ENCODE results near the gene CTXND2. TPM values are rescaled to one million over a fixed set of nuclear protein-coding genes. Genes with fewer than 3 reads are reported as not detected.
A peak's percentile ranks its signal among the peaks of the same experiment; 100 is the strongest.

The CTXND2 gene
- total RNA-seq, 1 donor, result not detected

DNA sequence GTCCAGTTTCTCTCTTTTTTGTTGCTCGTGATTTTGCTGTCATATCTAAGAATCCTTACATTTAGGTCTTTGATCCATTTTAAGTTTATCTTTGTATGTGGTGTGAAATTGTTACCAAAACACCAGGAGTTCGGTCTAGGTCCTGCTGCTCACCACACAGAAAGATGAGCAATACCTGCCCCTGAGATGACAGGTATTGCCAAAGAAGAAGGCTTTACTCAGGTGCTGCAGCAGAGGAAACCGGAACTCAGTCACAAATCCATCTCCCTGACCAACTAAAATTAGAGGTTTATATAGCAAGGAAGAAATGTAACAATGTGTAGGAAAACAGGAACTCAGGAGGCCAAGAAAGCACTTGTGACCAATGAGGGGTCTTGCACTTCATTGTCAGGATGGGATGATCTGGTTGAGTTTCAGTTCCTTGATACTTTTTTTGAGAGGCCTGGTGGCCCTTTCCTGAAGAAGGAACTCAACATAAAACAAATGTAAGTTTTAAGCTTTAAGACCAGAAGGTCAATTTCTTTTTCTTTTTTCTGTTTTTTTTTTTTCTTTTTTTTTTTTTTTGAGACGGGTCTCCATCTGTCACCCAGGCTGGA, 22.7 kb downstream of the CTXND2 start:
- Histone ChIP-seq H3K4me2 (ENCODE audit: insufficient read depth, low read length) (no peak overlapping the region), H3K4me1 (ENCODE audit: insufficient read depth, low read length) (no peaks in the 10 kb centered on the region), H4K20me1 (ENCODE audit: insufficient read depth, low read length) (no peaks in the 10 kb centered on the region), H3K9me3 (ENCODE audit: low read depth, low read length) (no peaks in the 10 kb centered on the region), H3K27me3 (ENCODE audit: insufficient read depth, low read length) (no peaks in the 10 kb centered on the region), H3K4me3 (ENCODE audit: insufficient read depth, low read length) (no peak overlapping the region), H2AFZ (ENCODE audit: low read length) (no peak overlapping the region), H3K36me3 (ENCODE audit: insufficient read depth, low read length) (no peaks in the 10 kb centered on the region), H3K79me2 (ENCODE audit: insufficient read depth, low read length) (no peaks in the 10 kb centered on the region), H3K27ac (ENCODE audit: low read depth, low read length) (no peak overlapping the region)
- TF ChIP-seq, protein P1, sequence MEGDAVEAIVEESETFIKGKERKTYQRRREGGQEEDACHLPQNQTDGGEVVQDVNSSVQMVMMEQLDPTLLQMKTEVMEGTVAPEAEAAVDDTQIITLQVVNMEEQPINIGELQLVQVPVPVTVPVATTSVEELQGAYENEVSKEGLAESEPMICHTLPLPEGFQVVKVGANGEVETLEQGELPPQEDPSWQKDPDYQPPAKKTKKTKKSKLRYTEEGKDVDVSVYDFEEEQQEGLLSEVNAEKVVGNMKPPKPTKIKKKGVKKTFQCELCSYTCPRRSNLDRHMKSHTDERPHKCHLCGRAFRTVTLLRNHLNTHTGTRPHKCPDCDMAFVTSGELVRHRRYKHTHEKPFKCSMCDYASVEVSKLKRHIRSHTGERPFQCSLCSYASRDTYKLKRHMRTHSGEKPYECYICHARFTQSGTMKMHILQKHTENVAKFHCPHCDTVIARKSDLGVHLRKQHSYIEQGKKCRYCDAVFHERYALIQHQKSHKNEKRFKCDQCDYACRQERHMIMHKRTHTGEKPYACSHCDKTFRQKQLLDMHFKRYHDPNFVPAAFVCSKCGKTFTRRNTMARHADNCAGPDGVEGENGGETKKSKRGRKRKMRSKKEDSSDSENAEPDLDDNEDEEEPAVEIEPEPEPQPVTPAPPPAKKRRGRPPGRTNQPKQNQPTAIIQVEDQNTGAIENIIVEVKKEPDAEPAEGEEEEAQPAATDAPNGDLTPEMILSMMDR (IDR thresholded peaks at IDR 0.05; ENCODE audit: extremely low read depth, low read depth, low read length), result no peak
- no peak for DNase-seq (ENCODE audit: insufficient read length, low spot score, missing footprints)

DNA sequence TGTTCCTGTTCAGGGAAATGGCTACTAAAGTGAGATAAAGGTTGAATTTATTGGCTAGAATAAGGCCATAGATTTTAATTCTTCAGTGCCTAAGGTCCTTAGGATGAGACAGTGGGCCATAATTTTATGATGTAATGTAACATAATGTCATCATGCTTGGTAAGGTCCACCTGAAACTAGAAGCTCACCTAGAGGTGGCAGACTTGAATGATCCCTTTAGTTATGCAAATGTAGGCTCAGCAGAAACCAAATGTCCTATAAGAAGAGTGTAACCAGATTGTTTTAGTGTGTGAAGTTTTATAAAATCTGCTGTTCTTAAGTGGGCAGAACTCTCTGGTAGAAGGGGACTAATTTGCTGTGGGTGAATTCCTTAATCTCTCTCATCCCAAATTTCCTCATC, 25.7 kb downstream of the CTXND2 start:
- Histone ChIP-seq H3K27me3 (ENCODE audit: insufficient read depth, low read length) (no peaks in the 10 kb centered on the region), H3K9me3 (ENCODE audit: low read depth, low read length) (no peaks in the 10 kb centered on the region)

DNA sequence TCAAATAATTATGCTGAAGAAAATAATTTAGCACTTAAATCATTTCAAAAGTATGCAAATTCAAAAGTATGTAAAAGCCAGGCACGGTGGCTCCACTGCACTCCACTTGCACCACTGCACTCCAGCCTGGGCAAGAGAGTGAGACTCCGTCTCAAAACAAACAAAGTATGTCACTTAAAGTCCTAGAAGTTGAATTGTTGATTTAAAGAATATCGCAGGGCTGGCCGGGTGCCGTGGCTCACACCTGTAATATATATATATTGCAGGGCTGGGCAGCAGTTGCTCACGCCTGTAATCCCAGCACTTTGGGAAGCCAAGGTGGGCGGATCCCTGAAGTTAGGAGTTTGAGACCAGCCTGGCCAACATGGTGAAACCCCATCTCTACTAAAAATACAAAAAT, 30.5 kb downstream of the CTXND2 start:
- DNase-seq (ENCODE audit: insufficient read length, low spot score, missing footprints), result no peak
- Histone ChIP-seq H3K4me1 (ENCODE audit: insufficient read depth, low read length) (no peaks in the 10 kb centered on the region), H3K4me2 (ENCODE audit: insufficient read depth, low read length) (no peak overlapping the region), H3K79me2 (ENCODE audit: insufficient read depth, low read length) (no peaks in the 10 kb centered on the region), H3K36me3 (ENCODE audit: insufficient read depth, low read length) (no peaks in the 10 kb centered on the region), H3K9me3 (ENCODE audit: low read depth, low read length) (no peaks in the 10 kb centered on the region), H4K20me1 (ENCODE audit: insufficient read depth, low read length) (no peaks in the 10 kb centered on the region), H3K27ac (ENCODE audit: low read depth, low read length) (no peak overlapping the region), H3K4me3 (ENCODE audit: insufficient read depth, low read length) (no peak overlapping the region), H3K27me3 (ENCODE audit: insufficient read depth, low read length) (no peaks in the 10 kb centered on the region), H2AFZ (ENCODE audit: low read length) (no peak overlapping the region)
- TF ChIP-seq, protein P1 (IDR thresholded peaks at IDR 0.05; ENCODE audit: extremely low read depth, low read depth, low read length), result no peak

More for the DNA sequence above, 25.7 kb downstream of the CTXND2 start:
- Histone ChIP-seq H3K36me3 (ENCODE audit: insufficient read depth, low read length) (no peaks in the 10 kb centered on the region), H3K27ac (ENCODE audit: low read depth, low read length) (no peak overlapping the region), H3K79me2 (ENCODE audit: insufficient read depth, low read length) (no peaks in the 10 kb centered on the region), H3K4me1 (ENCODE audit: insufficient read depth, low read length) (no peaks in the 10 kb centered on the region), H3K4me3 (ENCODE audit: insufficient read depth, low read length) (no peak overlapping the region), H4K20me1 (ENCODE audit: insufficient read depth, low read length) (no peaks in the 10 kb centered on the region), H2AFZ (ENCODE audit: low read length) (no peak overlapping the region), H3K4me2 (ENCODE audit: insufficient read depth, low read length) (no peak overlapping the region)
- DNase-seq (ENCODE audit: insufficient read length, low spot score, missing footprints), result no peak
- TF ChIP-seq, protein P1 (IDR thresholded peaks at IDR 0.05; ENCODE audit: extremely low read depth, low read depth, low read length), result no peak

DNA sequence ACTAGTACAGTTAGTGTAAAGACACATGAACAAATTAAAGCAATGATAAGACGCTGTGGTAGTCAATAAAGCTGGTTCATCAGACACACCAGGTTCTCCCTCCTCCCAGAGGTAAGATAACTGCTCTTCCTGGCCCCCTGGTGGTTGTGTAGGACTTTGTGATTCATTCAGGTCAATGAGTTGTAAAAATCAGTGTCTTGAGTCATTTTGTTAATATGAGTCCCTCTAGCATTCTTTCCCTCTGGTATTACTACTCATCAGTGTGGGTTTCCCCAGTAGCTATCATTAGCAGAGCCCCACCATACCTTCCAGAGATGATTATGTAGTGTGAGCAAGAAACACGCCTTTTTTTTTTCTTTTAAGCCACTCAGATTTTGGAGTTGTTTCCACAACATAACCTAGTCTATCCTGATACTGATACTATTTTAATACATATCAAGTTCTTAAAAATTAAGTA, 35.6 kb downstream of the CTXND2 start:
- Histone ChIP-seq H3K4me1 (ENCODE audit: insufficient read depth, low read length) (peaks cover 12% of the 10 kb centered on the region), H3K79me2 (ENCODE audit: insufficient read depth, low read length) (peaks cover 14% of the 10 kb centered on the region), H3K27me3 (ENCODE audit: insufficient read depth, low read length) (no peaks in the 10 kb centered on the region), H3K36me3 (ENCODE audit: insufficient read depth, low read length) (peaks cover 4% of the 10 kb centered on the region), H3K4me3 (ENCODE audit: insufficient read depth, low read length) (no peak overlapping the region), H3K4me2 (ENCODE audit: insufficient read depth, low read length) (peak overlapping the region; percentile 38), H4K20me1 (ENCODE audit: insufficient read depth, low read length) (no peaks in the 10 kb centered on the region), H3K27ac (ENCODE audit: low read depth, low read length) (peak overlapping the region; percentile 8), H2AFZ (ENCODE audit: low read length) (no peak overlapping the region), H3K9me3 (ENCODE audit: low read depth, low read length) (no peaks in the 10 kb centered on the region)
- TF ChIP-seq, protein P1 (IDR thresholded peaks at IDR 0.05; ENCODE audit: extremely low read depth, low read depth, low read length), result peak; percentile 90
- peak; percentile 92 for DNase-seq (ENCODE audit: insufficient read length, low spot score, missing footprints)

Data from osteoblast (primary cell).